ENCODE data around the gene DOK3.
A peak's percentile ranks its signal among the peaks of the same experiment; 100 is the strongest.

Gene DOK3

GRCh38 chr5:177455661-177456590 is 53.7 kb downstream of the DOK3 start:
- peak; percentile 98 for TF ChIP-seq CTCF (IDR thresholded peaks at IDR 0.05; ENCODE audit: extremely low read depth, insufficient read depth, missing control alignments)
- DNase-seq (ENCODE audit: low spot score), result peak; percentile 97
- in situ Hi-C loops (cut with MboI; ENCODE audit: low pct_unique_long_range_greater_than_20kb, low sequenced_read_pairs, unreplicated experiment), result loop anchor here (10.0 kb wide), 1 partner anchor 51 kb away; the partner anchor contains the start of genes F12 and PFN3

DNA sequence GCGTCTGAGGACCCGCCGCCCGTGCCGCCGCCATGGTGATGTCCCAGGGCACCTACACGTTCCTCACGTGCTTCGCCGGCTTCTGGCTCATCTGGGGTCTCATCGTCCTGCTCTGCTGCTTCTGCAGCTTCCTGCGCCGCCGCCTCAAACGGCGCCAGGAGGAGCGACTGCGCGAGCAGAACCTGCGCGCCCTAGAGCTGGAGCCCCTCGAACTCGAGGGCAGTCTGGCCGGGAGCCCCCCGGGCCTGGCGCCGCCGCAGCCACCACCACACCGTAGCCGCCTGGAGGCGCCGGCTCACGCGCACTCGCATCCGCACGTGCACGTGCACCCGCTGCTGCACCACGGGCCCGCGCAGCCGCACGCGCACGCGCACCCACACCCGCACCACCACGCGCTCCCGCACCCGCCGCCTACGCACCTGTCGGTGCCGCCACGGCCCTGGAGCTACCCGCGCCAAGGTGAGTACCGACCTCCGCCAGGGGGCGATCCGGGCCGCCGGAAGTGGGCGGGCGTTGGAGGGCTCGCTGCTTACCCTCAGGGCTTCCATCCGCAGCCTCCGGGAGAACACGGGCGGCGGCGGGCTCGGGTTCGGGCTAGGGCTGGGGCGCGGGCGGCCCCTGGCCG is 54.5 kb downstream of the DOK3 start:
- peak; percentile 96 for DNase-seq (ENCODE audit: low spot score)
- in situ Hi-C loops (cut with MboI; ENCODE audit: low pct_unique_long_range_greater_than_20kb, low sequenced_read_pairs, unreplicated experiment), result loop anchor here (10.0 kb wide), 1 partner anchor 50 kb away; the partner anchor contains the start of genes F12 and PFN3
- peak; percentile 84 for TF ChIP-seq CTCF (IDR thresholded peaks at IDR 0.05; ENCODE audit: extremely low read depth, insufficient read depth, missing control alignments)

- peak; percentile 99 for DNase-seq (ENCODE audit: low spot score)
- in situ Hi-C loops (cut with MboI; ENCODE audit: low pct_unique_long_range_greater_than_20kb, low sequenced_read_pairs, unreplicated experiment), result loop anchor here (10.0 kb wide), 1 partner anchor 50 kb away; the partner anchor contains the start of genes F12 and PFN3
- TF ChIP-seq CTCF (IDR thresholded peaks at IDR 0.05; ENCODE audit: extremely low read depth, insufficient read depth, missing control alignments), result peak; percentile 96
Observed at GRCh38 chr5:177454397-177455035, 55.1 kb downstream of the DOK3 start.

DNA sequence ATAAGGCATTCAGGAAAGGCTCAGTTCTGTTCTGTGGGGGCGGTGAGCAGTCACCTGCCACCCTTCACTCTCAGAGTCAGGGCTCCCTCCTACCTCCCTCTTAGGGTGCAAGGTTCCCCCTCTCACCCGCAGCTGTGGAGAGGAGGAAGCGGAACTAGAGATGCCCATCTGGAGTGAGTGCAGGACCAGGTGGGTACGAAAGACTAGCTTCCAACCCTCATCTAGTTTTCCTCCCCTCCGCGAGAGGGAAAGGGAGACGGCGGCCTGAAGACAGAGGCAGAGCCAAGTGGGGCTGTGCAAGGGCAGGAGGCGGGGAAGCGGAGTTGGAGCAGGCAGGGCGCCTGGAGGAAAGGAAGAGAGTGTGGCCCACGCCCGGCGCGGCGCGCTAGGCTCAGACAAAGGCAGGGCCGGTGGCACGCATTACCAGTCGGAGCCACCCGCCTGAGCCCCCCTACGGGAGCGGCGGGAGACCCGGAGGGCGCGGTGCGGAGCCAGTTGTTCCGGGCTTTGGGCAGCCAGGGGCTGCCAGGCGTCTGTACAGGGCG is 55.7 kb downstream of the DOK3 start:
- in situ Hi-C loops (cut with MboI; ENCODE audit: low pct_unique_long_range_greater_than_20kb, low sequenced_read_pairs, unreplicated experiment), result loop anchor here (10.0 kb wide), 1 partner anchor 49 kb away; the partner anchor contains the start of genes F12 and PFN3
- no peak for DNase-seq (ENCODE audit: low spot score)
- no peak for TF ChIP-seq CTCF (IDR thresholded peaks at IDR 0.05; ENCODE audit: extremely low read depth, insufficient read depth, missing control alignments)

DNA sequence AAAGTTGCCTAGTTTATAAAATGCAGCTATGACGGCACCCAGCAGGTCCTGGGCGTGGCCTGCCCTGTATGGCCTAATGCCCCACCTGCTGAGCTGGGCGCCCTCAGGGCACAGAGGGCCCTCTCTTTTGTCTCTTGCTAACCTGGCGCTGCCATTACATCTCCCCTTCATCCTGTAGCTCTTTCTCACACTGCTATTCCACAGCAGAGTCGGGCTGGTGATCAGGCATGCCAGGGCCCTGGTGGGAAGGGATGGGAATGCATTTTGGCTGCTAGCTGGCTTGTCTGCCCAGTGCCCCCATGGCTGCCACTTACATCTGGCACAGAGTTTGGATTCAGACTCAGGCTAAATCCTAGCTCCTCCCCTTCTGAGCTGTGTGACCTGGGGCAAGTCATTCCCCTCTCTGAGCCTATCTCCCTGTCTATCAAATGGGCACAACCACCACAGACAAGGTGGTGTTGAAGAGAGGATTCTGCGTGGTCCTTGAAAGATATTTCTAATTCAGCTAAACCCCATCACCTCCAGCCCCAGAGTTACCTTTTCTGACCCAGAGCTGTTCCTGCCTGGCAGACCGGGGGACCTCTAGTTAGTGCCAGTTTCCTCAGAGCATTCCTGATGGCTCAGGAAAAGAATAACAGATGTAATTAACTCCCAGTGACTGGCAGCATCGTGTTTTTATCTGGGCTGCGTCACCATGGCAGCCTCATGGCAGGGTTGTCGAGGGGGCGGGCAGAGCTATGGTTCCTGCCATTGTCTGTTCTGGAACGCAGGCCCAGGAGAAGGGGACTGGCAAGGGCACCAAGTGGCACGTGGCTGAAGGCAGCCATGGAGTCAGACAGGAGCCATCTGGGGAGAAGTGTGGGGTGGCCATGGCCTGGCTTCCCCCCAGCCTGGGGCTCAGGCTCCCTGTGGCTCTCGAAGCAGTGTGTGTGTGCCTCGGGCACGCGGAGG is 56.7 kb downstream of the DOK3 start:
- DNase-seq (ENCODE audit: low spot score), result no peak
- in situ Hi-C loops (cut with MboI; ENCODE audit: low pct_unique_long_range_greater_than_20kb, low sequenced_read_pairs, unreplicated experiment), result loop anchor here (10.0 kb wide), 1 partner anchor 48 kb away; the partner anchor contains the start of genes F12 and PFN3

More for the DNA sequence above, 56.7 kb downstream of the DOK3 start:
- no peak for TF ChIP-seq CTCF (IDR thresholded peaks at IDR 0.05; ENCODE audit: extremely low read depth, insufficient read depth, missing control alignments)
